ENCODE measurements around the gene FAT1. TPM values are rescaled to one million over a fixed set of nuclear protein-coding genes. Genes with fewer than 3 reads are reported as not detected.
A peak's percentile ranks its signal among the peaks of the same experiment; 100 is the strongest.

FAT1 gene
- total and polyA plus RNA-seq, 2 donors (not counting 1 experiment from before 2014, with no cell fraction given), result 151 to 729 TPM

DNA sequence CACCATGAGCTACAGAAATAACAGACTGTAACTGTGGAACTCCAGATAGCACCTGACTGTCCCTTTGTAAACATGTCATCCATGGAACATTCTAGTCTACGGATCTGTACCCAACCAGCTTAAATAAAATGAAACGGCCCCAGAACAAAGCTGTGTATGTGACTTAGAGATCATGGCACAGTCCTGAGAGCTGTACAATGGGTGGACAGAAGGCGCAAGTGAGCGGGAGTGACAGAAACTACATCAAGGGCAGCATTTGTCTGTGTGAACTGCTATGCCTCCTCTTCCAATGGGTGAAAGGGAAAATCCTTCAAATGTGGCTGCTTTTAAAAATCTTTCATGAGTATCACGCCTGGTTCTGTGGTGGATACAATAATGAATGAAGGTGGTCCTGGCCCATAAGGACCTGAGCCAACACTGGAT lies 72.5 kb downstream of the FAT1 start:
- H2AFZ ChIP-seq (ENCODE audit: low read length), result peak overlapping the region; percentile 27

DNA sequence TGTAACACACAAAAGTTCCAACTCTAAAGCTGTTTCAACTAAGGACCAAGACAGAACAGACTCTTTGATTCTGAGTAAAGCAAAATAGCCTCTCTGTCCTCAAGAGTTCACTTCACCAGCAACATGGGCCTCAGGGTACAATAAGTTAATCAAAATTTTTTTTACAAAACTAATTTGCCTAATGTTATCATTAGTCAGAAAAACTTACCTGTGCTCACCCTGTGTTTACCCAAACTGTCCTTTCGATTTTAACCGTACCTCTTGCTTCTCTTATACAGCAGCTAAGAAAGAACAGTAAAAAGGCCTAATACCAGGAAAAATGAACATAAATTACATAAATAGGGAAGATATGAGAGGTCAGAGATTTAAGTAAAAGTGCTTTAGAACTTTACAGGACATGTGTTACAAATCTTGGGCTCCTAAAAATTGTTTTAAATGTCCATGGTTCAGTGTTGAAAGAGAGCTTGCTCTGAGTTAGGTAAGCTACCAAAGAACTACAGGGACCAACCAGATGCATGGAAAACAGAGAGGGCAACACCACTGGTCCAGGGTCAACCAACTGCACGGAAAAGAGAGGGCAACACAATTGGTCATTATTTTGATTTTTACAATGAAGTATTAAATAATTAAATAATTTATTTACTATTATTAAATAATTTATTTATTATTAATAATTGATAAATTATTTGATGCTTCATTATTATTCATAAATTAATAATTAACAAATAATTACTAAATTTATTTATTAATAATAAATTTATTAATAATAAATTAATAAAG lies 73.1 kb downstream of the FAT1 start:
- Histone ChIP-seq H3K27ac (ENCODE audit: insufficient read depth, low read length) (no peak overlapping the region), H3K4me2 (ENCODE audit: extremely low read depth, insufficient read depth, low read length) (no peak overlapping the region), H3K27me3 (ENCODE audit: control insufficient read depth, insufficient read depth, low read length) (no peaks in the 10 kb centered on the region), H3K36me3 (ENCODE audit: control insufficient read depth, insufficient read depth, low read length) (peaks cover 2% of the 10 kb centered on the region), H3K9ac (ENCODE audit: insufficient read depth, low read length) (no peak overlapping the region), H3K4me3 (replicated peaks in 1 of 4; ENCODE audit: control extremely low read depth in 1 of 4, insufficient read depth in 1 of 4, low read depth in 3 of 4, low read length in 4 of 4) (no peak overlapping the region), H2AFZ (ENCODE audit: low read length) (no peak overlapping the region), H4K20me1 (ENCODE audit: control insufficient read depth, extremely low read depth, insufficient read depth, low read length) (no peaks in the 10 kb centered on the region), H3K79me2 (ENCODE audit: control insufficient read depth, insufficient read depth, low read length) (peaks cover 24% of the 10 kb centered on the region), H3K9me3 (ENCODE audit: control insufficient read depth, insufficient read depth, low read depth, low read length) (no peaks in the 10 kb centered on the region), H3K4me1 (ENCODE audit: control insufficient read depth, extremely low read depth, insufficient read depth, low read length) (peaks cover 3% of the 10 kb centered on the region)
- DNase-seq (ENCODE audit: low read depth in 2 of 2), result no peak
- TF ChIP-seq, protein P1, sequence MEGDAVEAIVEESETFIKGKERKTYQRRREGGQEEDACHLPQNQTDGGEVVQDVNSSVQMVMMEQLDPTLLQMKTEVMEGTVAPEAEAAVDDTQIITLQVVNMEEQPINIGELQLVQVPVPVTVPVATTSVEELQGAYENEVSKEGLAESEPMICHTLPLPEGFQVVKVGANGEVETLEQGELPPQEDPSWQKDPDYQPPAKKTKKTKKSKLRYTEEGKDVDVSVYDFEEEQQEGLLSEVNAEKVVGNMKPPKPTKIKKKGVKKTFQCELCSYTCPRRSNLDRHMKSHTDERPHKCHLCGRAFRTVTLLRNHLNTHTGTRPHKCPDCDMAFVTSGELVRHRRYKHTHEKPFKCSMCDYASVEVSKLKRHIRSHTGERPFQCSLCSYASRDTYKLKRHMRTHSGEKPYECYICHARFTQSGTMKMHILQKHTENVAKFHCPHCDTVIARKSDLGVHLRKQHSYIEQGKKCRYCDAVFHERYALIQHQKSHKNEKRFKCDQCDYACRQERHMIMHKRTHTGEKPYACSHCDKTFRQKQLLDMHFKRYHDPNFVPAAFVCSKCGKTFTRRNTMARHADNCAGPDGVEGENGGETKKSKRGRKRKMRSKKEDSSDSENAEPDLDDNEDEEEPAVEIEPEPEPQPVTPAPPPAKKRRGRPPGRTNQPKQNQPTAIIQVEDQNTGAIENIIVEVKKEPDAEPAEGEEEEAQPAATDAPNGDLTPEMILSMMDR (conservative IDR thresholded peaks at IDR 0.05 in 1 of 2, IDR thresholded peaks at IDR 0.05 in 1 of 2; ENCODE audit: low read depth in 1 of 2, low read length in 2 of 2), result no peak
- TF ChIP-seq EZH2 (IDR thresholded peaks at IDR 0.05; ENCODE audit: low read length, missing control alignments), result no peak

More for the DNA sequence above, 72.5 kb downstream of the FAT1 start:
- Histone ChIP-seq H3K9me3 (ENCODE audit: control insufficient read depth, insufficient read depth, low read depth, low read length) (no peaks in the 10 kb centered on the region), H3K4me1 (ENCODE audit: control insufficient read depth, extremely low read depth, insufficient read depth, low read length) (peaks cover under 1% of the 10 kb centered on the region), H3K9ac (ENCODE audit: insufficient read depth, low read length) (no peak overlapping the region), H4K20me1 (ENCODE audit: control insufficient read depth, extremely low read depth, insufficient read depth, low read length) (no peaks in the 10 kb centered on the region), H3K27ac (ENCODE audit: insufficient read depth, low read length) (peak overlapping the region; percentile 49), H3K4me2 (ENCODE audit: extremely low read depth, insufficient read depth, low read length) (peak overlapping the region; percentile 36), H3K79me2 (ENCODE audit: control insufficient read depth, insufficient read depth, low read length) (peaks cover 26% of the 10 kb centered on the region), H3K27me3 (ENCODE audit: control insufficient read depth, insufficient read depth, low read length) (no peaks in the 10 kb centered on the region), H3K4me3 (replicated peaks in 1 of 4; ENCODE audit: control extremely low read depth in 1 of 4, insufficient read depth in 1 of 4, low read depth in 3 of 4, low read length in 4 of 4) (peak overlapping the region in 1 of 4 experiments; percentile 1), H3K36me3 (ENCODE audit: control insufficient read depth, insufficient read depth, low read length) (peaks cover 2% of the 10 kb centered on the region)
- DNase-seq (ENCODE audit: low read depth in 2 of 2), result peak in 1 of 2 donors; percentile 5
- TF ChIP-seq EZH2 (IDR thresholded peaks at IDR 0.05; ENCODE audit: low read length, missing control alignments), result no peak
- TF ChIP-seq, protein P1 (conservative IDR thresholded peaks at IDR 0.05 in 1 of 2, IDR thresholded peaks at IDR 0.05 in 1 of 2; ENCODE audit: low read depth in 1 of 2, low read length in 2 of 2), result no peak

DNA sequence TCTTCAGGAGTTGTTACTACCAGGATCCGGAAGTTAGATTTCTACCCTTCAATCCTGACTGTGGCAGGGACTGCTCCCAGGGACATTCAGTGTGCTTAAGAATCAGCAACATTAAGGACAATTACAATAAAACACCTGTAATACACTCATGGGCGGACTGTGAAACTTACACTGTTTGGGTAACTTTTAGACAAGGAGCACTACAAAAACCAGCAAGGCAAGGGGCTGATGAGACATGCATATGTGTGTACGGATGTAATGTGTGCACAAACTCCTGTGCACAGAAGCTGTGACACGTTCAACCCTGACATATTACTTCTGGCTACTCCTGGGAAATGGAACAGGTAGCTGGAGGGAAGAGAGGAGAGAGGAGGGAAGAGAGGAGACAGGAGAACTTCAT lies 75.8 kb downstream of the FAT1 start:
- H3K9me3 ChIP-seq (ENCODE audit: control insufficient read depth, insufficient read depth, low read depth, low read length), result no peaks in the 10 kb centered on the region
- TF ChIP-seq EZH2 (IDR thresholded peaks at IDR 0.05; ENCODE audit: low read length, missing control alignments), result no peak
- TF ChIP-seq, protein P1 (conservative IDR thresholded peaks at IDR 0.05 in 1 of 2, IDR thresholded peaks at IDR 0.05 in 1 of 2; ENCODE audit: low read depth in 1 of 2, low read length in 2 of 2), result no peak
- H2AFZ ChIP-seq (ENCODE audit: low read length), result no peak overlapping the region
- no peak for DNase-seq (ENCODE audit: low read depth in 2 of 2)
- no peak overlapping the region for H3K4me3 ChIP-seq (replicated peaks in 1 of 4; ENCODE audit: control extremely low read depth in 1 of 4, insufficient read depth in 1 of 4, low read depth in 3 of 4, low read length in 4 of 4)
- H3K27ac ChIP-seq (ENCODE audit: insufficient read depth, low read length), result no peak overlapping the region
- peaks cover 14% of the 10 kb centered on the region for H3K4me1 ChIP-seq (ENCODE audit: control insufficient read depth, extremely low read depth, insufficient read depth, low read length)
- H3K9ac ChIP-seq (ENCODE audit: insufficient read depth, low read length), result no peak overlapping the region
- no peak overlapping the region for H3K4me2 ChIP-seq (ENCODE audit: extremely low read depth, insufficient read depth, low read length)
- peaks cover 24% of the 10 kb centered on the region for H3K79me2 ChIP-seq (ENCODE audit: control insufficient read depth, insufficient read depth, low read length)
- H3K27me3 ChIP-seq (ENCODE audit: control insufficient read depth, insufficient read depth, low read length), result no peaks in the 10 kb centered on the region
- H4K20me1 ChIP-seq (ENCODE audit: control insufficient read depth, extremely low read depth, insufficient read depth, low read length), result no peaks in the 10 kb centered on the region
- H3K36me3 ChIP-seq (ENCODE audit: control insufficient read depth, insufficient read depth, low read length), result peaks cover 2% of the 10 kb centered on the region

Data from fibroblast of lung (primary cell).